ENCODE data around the gene GRK1.

DNA sequence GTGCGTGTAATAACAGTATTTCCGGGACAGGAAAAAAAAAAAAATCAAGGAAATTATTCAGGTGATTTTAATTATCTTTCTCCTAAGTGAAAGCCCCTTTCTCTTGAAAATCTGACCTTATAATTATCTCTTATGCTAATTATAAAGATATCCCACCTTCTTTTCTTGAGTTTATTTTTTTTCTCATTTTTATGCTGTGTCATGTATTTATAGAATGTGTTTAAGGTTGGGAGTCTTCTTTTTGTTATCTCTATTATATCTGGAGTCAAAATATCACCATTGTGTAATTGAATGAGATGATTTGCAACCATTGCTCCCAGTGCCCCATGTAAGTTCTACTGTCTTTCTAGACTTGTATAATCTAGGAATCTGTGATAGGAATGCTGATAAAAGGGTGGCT, 95.1 kb downstream of the GRK1 start:
- TF ChIP-seq EZH2 (IDR thresholded peaks at IDR 0.05) (no peak), POLR2AphosphoS5 (IDR thresholded peaks at IDR 0.05; ENCODE audit: borderline replicate concordance, low read depth, low read length) (no peak), FOXP2 (optimal IDR thresholded peaks at IDR 0.05; ENCODE audit: control extremely low read depth, extremely low read length, insufficient read depth) (no peak)

Data from SK-N-MC (cell line).